ENCODE data around the gene SLC16A3.

SLC16A3 gene

DNA sequence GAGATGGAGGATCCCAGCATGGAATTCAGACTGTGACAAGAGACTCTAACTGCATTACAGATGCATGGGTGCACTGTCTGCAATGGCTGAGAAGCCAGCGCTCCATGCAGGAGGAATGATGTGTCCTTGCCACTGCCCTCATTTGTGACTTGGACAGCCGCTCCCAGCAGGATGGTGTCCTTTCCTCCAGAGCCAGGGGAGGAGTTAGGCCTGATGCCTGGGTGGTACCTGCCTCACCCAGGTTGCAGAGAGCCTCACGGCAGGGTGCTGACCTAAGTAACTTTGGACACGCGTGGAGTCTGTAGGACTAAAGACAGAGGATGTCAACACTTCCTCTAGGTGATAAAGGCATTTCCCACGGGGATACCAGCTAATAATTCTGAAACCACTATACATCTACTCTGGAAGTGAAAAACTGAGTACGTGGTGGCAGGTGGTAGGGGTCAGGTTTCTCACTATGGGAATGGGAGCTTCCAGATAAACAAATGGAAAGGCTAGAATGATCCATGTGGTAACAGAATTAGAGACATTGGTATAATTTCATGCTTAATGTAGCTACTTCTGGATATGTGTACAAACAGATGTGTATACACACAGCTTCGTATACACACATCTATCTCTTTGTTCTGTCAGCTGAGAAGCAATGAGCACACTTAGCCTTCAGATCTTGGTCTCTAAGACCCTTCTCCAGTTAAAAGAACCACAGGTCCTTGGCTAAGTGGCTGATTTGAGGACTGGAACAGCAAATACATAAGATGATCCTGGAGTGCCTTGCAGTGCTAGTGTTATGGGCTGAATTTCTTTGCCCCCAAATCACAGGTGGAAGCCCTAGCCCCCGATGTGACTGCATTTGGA is 58.4 kb downstream of the SLC16A3 start:
- DNase-seq (ENCODE audit: low spot score) = no peak

- DNase-seq (ENCODE audit: low spot score) = no peak
Observed at GRCh38 chr17:82287868-82288801, 59.3 kb downstream of the SLC16A3 start.
